ENCODE data around the gene GALK2.
A peak's percentile ranks its signal among the peaks of the same experiment; 100 is the strongest.

The GALK2 gene

GRCh38 chr15:49288391-49288790 lies 118.3 kb downstream of the GALK2 start:
- TF ChIP-seq CTCF (IDR thresholded peaks at IDR 0.05; ENCODE audit: low read depth, low read length) = no peak
- H3K4me3 ChIP-seq (replicated peaks in 1 of 2; ENCODE audit: low read depth in 2 of 2, low read length in 2 of 2) = no peak overlapping the region
- DNase-seq (ENCODE audit: low read depth in 2 of 2) = no peak

- no peak for DNase-seq (ENCODE audit: low read depth in 2 of 2)
- no peak for TF ChIP-seq CTCF (IDR thresholded peaks at IDR 0.05; ENCODE audit: low read depth, low read length)
- no peak overlapping the region for H3K4me3 ChIP-seq (replicated peaks in 1 of 2; ENCODE audit: low read depth in 2 of 2, low read length in 2 of 2)
Measured at GRCh38 chr15:49290191-49290590, 120.1 kb downstream of the GALK2 start.

DNA sequence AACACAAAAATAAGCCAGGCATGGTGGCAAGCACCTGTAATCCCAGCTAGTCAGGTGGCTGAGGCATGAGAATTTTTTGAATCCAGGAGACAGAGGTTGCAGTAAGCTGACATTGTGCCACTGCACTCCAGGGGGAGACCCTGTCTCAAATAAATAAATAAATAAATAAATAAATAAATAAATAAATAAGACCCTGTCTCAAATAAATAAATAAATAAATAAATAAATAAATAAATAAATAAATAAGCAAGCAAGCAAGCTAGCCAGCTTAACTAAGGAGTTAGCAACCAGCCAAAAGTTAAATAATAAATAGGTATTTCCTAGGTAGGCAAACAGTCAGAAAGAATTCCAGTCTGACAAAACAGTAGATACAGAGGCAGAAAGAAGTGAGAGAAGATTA lies 123.9 kb downstream of the GALK2 start:
- no peak for DNase-seq (ENCODE audit: low read depth in 2 of 2)
- no peak overlapping the region for H3K4me3 ChIP-seq (replicated peaks in 1 of 2; ENCODE audit: low read depth in 2 of 2, low read length in 2 of 2)
- no peak for TF ChIP-seq CTCF (IDR thresholded peaks at IDR 0.05; ENCODE audit: low read depth, low read length)

DNA sequence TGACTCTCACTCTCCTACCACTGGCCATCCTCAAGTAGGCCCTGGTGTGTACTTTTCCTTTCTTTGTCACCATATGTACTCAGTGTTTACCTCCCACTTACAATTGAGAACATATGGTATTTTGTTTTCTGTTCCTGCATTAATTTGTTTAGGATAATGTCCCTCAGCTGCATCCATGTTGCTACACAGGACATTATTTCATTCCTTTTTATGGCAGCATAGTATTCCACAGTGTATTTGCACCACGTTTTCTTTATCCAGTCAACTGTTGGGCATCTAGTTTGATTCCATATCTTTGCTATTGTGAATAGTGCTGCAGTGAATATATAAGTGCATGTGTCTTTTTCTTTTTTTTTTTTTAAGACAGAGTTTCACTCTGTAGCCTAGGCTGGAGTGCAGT lies 126.2 kb downstream of the GALK2 start:
- TF ChIP-seq CTCF (IDR thresholded peaks at IDR 0.05; ENCODE audit: low read depth, low read length) = no peak
- no peak overlapping the region for H3K4me3 ChIP-seq (replicated peaks in 1 of 2; ENCODE audit: low read depth in 2 of 2, low read length in 2 of 2)
- no peak for DNase-seq (ENCODE audit: low read depth in 2 of 2)

GRCh38 chr15:49297584-49297983 lies 127.5 kb downstream of the GALK2 start:
- no peak for TF ChIP-seq CTCF (IDR thresholded peaks at IDR 0.05; ENCODE audit: low read depth, low read length)
- no peak for DNase-seq (ENCODE audit: low read depth in 2 of 2)
- no peak overlapping the region for H3K4me3 ChIP-seq (replicated peaks in 1 of 2; ENCODE audit: low read depth in 2 of 2, low read length in 2 of 2)

DNA sequence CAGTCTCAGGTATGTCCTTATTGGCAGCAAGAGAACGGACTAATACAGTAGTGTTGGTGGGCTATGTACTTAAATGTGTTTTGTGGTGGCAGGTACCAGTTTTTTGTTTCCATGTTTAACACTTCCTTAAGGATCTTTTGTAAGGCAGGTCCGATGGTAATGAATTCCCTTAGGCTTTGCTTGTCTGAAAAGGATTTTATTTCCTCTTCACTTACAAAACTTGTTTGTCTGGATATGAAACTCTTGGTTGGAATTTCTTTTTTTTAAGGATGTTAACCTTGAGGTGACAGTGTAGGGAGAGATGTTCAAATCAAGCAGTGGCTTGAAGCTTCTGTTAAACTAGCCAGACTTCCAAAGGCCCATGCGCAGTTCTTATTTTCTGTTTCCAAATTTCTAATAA lies 130.8 kb downstream of the GALK2 start:
- no peak for TF ChIP-seq CTCF (IDR thresholded peaks at IDR 0.05; ENCODE audit: low read depth, low read length)
- no peak for DNase-seq (ENCODE audit: low read depth in 2 of 2)
- H3K4me3 ChIP-seq (replicated peaks in 1 of 2; ENCODE audit: low read depth in 2 of 2, low read length in 2 of 2) = no peak overlapping the region

GRCh38 chr15:49301562-49301961 lies 131.5 kb downstream of the GALK2 start:
- DNase-seq (ENCODE audit: low read depth in 2 of 2) = peak in 1 of 2 donors; percentile 42
- no peak for TF ChIP-seq CTCF (IDR thresholded peaks at IDR 0.05; ENCODE audit: low read depth, low read length)
- no peak overlapping the region for H3K4me3 ChIP-seq (replicated peaks in 1 of 2; ENCODE audit: low read depth in 2 of 2, low read length in 2 of 2)

Data from cardiac fibroblast (primary cell).